GM21825 (cell line): Measurements from ENCODE around the gene ANKDD1A.
A peak's percentile ranks its signal among the peaks of the same experiment; 100 is the strongest.

Experiments used
- ATAC-seq: cut with Tn5 transposase; IDR thresholded peaks from one replicate; pipeline ENCODE4 v1.9.1; 2021; ENCODE audit warnings: mild to moderate bottlenecking, moderate library complexity; ENCODE audit not compliant: unreplicated experiment

The ANKDD1A gene

GRCh38 chr15:64959128-64959527 is 47.4 kb downstream of the ANKDD1A start:
- ATAC-seq, result no peak

DNA sequence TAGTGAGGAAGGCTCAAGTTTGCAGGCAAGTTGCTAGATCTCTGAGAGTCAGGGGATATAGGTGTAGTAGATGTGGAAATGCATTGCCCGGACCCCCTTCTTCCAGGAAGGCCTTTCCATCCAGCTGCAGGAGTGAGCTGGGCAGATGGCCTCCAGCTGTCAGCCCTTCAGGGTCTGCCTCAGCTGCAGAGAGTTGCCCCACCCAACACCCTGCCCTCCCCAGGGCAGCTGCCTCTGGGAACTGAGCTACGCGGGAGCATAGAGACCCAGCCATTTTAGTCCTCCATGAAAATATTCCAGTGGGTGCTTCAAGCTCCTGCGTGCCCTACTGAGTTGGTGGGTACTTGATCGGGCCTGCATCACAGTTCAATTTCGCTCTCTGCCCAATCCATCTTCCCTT is 48.5 kb downstream of the ANKDD1A start:
- ATAC-seq, result no peak

- ATAC-seq, result no peak
These were observed 49.3 kb downstream of the ANKDD1A start for GRCh38 chr15:64961013-64961412.

GRCh38 chr15:64969401-64969800 is 57.7 kb downstream of the ANKDD1A start:
- no peak for ATAC-seq

- ATAC-seq, result no peak
These were observed 59.0 kb downstream of the ANKDD1A start for GRCh38 chr15:64970698-64971097.

DNA sequence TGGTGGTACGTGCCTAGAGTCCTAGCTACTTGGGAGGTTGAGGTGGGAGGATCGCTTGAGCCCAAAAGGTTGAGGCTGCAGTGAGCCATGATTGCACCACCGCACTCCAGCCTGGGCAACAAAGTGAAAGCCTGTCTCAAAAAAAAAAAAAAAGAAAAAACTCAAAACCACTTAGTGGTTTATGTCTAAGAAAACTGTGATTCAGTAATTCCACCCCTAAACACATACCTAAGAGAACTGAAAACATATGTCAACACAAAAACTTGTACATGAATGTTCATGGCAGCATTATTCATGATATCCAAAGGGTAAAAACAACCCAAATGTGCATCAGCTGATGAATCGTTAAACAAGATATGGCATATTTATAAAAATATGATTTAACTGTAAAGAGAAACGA is 63.7 kb downstream of the ANKDD1A start:
- no peak for ATAC-seq

DNA sequence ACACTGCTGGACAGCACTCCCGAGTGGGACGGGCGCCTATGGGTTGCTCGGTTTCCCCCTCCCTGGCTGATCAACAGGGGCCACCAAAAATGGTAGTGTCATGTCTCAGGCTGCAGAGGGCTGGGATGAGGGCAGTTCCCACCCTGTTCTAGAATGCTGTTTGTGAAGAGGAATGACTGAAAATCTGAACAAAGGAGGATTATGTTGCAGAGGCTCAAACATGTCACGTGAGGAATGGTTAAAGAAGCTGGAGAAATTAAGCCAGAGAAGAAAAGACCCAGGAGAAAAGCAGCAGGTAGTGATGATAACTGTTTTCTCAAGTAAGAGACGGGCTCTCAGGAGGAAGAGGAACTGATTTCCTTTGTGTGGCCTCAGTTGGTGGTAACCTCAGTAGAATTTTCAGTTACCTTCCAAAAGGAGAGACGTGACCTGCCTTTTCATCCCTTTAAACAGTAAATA is 67.6 kb downstream of the ANKDD1A start:
- no peak for ATAC-seq

- ATAC-seq, result no peak
These were observed 70.2 kb downstream of the ANKDD1A start for GRCh38 chr15:64981812-64982431.

- no peak for ATAC-seq
These were observed 70.8 kb downstream of the ANKDD1A start for GRCh38 chr15:64982472-64982871.

DNA sequence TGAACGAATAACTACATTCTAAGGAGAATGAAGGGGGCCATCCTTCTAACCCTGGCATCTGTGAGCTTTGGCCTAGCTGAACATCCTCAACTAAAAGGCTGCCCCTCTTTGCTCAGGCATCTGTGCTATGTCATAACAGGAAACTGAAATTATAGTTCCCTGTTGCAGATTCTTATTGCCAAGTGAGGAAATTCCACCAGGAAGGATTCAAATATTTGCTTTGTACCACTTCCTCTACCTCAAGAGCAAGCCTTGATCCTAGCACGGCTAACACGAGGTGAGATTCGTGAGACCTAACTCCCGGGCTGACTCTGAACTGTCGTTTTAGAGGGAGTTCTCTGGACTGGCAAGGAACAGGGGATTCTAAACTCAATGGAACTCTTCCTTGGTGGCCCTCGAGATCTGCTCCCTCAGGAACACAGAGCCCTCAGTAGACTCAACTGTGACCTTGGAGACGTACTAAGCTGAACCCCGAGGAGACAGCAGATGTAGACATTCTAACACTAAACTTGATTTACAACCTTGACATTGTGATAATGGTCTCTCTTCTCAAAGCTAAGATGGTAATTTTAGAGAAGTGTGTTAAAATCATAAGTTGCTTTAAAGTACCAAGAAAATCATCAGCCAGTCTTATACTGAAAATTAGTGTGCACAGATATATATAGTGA is 73.8 kb downstream of the ANKDD1A start:
- no peak for ATAC-seq

- ATAC-seq, result no peak
These were observed 75.4 kb downstream of the ANKDD1A start for GRCh38 chr15:64987136-64987535.

DNA sequence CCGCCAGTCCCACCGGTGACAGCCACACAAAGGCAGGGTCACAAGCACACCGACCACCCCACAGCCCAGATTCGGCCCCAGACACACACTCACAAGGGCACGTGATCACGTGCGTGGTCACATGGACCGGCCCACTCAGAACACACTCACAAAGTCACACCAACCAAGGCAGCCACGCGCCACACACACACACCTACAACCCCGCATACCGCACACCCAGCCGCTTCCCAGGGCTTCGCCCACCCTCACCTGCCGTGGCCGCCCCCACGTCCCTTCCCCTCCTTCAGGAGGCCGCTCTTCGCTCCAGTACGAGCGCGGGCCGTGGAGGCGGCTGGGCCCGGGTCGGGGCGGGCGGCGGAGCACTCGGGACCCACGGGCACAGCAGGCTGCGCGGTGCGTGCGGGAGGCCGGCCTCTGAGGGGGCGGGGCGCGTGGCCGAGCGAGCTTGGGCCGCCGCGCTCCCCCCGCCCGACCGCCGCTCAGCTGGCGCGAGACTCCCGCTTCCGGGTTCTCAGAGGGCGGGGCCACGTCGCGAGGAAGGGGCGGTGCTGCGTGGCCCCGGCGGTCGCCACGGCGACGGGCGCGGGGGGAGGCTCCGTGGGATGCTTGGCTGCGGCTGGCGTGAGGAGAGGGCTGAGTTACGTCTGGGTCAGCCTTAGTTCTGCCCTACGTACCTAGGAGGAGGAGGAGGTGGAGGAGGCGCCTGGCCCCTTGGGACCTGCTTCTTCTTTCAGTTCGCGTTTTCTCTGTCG is 77.9 kb downstream of the ANKDD1A start, which contains the start of gene SPG21:
Gene SPG21, minus strand, starts transcription at position 499 of the 752 bp plus-strand sequence. CDS start 6,345 bp downstream, outside the sequence.
- peak; percentile 93 for ATAC-seq

DNA sequence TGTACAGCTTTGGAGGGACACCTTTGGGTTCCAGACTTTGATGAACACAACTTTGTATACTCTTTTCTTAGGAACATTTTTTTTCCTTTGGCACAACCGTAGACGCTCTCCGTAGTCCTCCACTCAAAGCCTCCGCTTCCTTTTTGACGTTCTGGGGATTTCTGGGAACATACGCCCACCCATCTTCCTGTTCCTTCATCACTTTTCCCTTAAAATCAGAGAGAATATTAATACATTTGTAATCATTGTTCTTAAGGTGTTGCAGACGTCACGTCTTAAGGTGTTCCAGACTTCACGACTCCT is 78.4 kb downstream of the ANKDD1A start:
- no peak for ATAC-seq

- no peak for ATAC-seq
These were observed 79.9 kb downstream of the ANKDD1A start for GRCh38 chr15:64991536-64992135.

- ATAC-seq, result no peak
These were observed 81.6 kb downstream of the ANKDD1A start for GRCh38 chr15:64993290-64993689.

DNA sequence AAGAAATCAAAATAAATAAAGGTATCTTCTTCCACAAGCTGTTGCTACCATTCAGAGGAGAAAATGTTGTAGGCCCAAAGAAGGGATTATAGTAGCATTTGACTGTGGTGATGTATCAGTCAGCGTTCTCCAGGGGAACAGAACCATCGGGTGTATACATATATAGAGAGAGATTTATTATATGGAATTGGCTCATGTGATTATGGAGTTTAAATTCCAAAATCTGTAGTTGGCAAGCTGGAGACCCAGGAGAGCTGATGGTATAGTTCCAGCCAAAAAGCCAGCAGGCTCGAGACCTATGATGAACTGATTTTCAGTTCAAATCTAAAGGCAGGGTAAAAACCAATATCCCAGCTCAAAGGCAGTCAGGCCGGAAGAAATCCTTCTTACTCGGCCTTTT is 85.4 kb downstream of the ANKDD1A start:
- no peak for ATAC-seq

- no peak for ATAC-seq
These were observed 86.2 kb downstream of the ANKDD1A start for GRCh38 chr15:64997745-64998375.

DNA sequence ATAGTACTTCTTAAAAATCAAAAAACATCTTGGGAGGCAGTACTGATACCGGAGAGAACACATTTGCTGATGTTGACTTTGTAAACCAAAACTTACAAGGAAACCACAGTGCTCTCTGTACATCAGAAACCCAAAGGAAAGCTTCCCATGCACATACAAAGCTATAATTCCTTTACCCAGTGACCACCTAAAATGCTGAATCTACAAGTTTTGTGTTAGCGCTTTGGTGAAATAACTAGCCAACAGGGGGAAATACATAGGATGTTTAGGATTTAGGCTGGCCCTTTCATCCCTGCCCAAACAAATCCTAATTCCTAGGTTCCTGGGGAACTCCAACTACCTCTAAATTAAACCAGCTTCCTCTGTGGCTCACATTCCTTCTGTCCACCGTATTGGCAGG is 93.3 kb downstream of the ANKDD1A start:
- ATAC-seq, result no peak

DNA sequence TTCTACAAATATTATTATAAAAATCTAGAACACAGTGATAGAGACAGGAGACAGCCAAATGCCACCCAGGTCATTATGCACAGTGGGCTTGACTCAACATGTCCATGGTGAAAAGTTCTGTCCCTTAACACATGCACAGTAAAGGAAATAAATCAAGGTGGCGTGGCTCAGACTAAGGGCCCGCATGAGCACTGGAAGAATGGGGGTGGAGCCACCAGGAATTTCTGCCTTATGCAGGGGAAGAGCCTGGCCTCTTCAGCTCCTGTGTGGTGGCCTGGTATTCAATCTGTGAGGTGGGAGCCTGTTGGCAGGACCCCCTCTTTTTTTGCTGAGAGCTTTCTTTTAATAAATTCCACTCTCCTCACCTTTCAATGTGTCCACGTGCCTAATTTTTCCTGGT is 95.2 kb downstream of the ANKDD1A start:
- ATAC-seq, result no peak
